Measurements from ENCODE around the gene DOCK3.
"Not testable (repeated sequence)": the region's sequence is repeated elsewhere in the genome, so short reads cannot be mapped to it uniquely, and the experiment has no call there.

The DOCK3 gene

GRCh38 chr3:51156147-51156546 lies 481.4 kb downstream of the DOCK3 start:
- peaks cover 5% of the 10 kb centered on the region; the same call in 1 of the 2 replicates for H3K36me3 ChIP-seq (ENCODE audit: insufficient read depth, low read length)
- no peaks in the 10 kb centered on the region; the same call in 1 of the 2 replicates for H3K4me1 ChIP-seq (ENCODE audit: insufficient read depth, low read length)
- no peaks in the 10 kb centered on the region for H3K27me3 ChIP-seq (ENCODE audit: insufficient read depth, low read length)
- 94% methylated on average over 2 of the region's 2 CpGs for WGBS
- no peak overlapping the region for H3K9ac ChIP-seq (ENCODE audit: low read depth, low read length)
- no peak overlapping the region for H3K27ac ChIP-seq (ENCODE audit: low read depth, low read length)
- no peaks in the 10 kb centered on the region for H3K9me3 ChIP-seq (ENCODE audit: insufficient read depth, low read depth, low read length)
- H3K4me3 ChIP-seq (ENCODE audit: low read length), result no peak overlapping the region

DNA sequence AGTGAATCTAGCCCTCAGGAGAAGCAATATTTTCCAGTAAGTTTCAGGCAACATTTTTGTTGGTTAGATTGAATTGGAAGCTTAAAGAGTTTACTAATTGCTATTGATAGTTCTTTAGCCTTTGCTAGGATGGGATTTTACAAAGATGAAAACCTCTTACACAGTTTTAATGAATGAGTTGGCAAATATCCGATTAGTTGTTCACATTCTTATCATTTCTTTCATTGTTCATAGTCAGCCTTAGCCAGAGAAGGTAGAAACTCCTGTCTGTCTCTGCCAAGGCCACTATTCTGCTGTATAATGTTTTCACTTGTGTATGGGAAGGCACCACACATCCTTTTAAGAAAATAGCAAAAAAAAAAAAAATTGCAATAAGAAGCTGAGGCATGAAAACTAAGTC lies 488.3 kb downstream of the DOCK3 start:
- WGBS, result 83% methylated on average over 1 of the region's 1 CpG
- Histone ChIP-seq H3K27ac (ENCODE audit: low read depth, low read length) (no peak overlapping the region), H3K27me3 (ENCODE audit: insufficient read depth, low read length) (no peaks in the 10 kb centered on the region), H3K4me1 (ENCODE audit: insufficient read depth, low read length) (no peaks in the 10 kb centered on the region), H3K4me3 (ENCODE audit: low read length) (no peak overlapping the region), H3K9ac (ENCODE audit: low read depth, low read length) (no peak overlapping the region), H3K36me3 (ENCODE audit: insufficient read depth, low read length) (peaks cover 9% of the 10 kb centered on the region), H3K9me3 (ENCODE audit: insufficient read depth, low read depth, low read length) (no peaks in the 10 kb centered on the region)

DNA sequence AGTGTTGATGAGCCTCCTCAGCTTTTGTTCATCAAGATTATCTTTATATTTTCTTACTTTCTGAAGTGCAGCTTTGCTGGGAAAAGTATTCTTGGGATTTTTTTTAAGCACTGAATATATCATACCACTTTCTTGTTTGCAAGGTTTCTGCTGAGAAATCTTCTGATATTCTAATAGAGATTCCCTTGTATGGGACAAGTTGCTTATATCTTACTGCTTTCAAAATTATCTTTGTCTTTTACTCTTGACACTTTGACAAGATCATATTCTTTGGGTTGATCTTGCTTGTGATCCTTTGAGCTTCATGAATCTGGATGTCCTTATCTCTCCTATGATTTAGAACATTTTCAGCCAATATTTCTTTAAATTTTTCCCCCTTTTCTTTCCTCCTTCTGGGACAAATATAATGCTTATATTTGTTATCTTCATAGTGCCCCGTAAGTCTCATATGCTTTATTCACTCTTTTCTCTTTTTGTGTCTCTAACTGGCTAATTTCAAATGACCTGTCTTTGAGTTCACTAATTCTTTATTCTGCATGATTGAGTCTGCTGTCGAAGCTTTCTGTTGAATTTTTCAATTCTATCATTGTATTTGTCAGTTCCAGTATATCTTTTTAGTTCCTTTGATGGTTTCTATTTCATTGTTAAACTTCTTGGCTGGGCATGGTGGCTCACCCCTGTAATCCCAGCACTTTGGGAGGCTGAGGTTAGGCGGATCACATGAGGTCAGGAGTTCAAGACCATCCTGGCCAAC lies 499.0 kb downstream of the DOCK3 start:
- 98% methylated on average over 3 of the region's 3 CpGs for WGBS

DNA sequence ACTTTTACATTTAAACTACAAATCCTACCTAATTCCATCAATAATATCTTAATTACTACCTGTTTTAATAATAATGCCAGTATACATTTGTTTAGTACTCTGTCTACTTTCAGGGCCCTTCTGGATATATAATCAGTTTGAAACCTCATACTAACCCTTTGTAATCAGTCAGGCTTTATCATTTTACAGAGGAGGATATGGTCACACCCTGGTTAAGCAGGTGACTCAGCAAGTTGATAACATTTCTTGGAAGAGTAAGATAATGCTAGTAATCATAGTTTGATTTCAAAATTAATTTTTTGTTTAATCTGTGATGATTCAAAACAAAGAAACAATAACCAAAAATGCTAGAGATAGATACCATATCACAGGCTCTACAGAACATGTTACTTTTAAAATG lies 502.2 kb downstream of the DOCK3 start:
- Histone ChIP-seq H3K27me3 (ENCODE audit: insufficient read depth, low read length) (no peaks in the 10 kb centered on the region), H3K4me3 (ENCODE audit: low read length) (no peak overlapping the region), H3K36me3 (ENCODE audit: insufficient read depth, low read length) (peaks cover 15% of the 10 kb centered on the region; the same call in 1 of the 2 replicates), H3K4me1 (ENCODE audit: insufficient read depth, low read length) (no peaks in the 10 kb centered on the region), H3K9ac (ENCODE audit: low read depth, low read length) (no peak overlapping the region), H3K27ac (ENCODE audit: low read depth, low read length) (no peak overlapping the region), H3K9me3 (ENCODE audit: insufficient read depth, low read depth, low read length) (peaks cover 22% of the 10 kb centered on the region)

More for the DNA sequence above, 499.0 kb downstream of the DOCK3 start:
- Histone ChIP-seq H3K9me3 (ENCODE audit: insufficient read depth, low read depth, low read length) (peaks cover 22% of the 10 kb centered on the region), H3K4me1 (ENCODE audit: insufficient read depth, low read length) (no peaks in the 10 kb centered on the region), H3K36me3 (ENCODE audit: insufficient read depth, low read length) (peaks cover 18% of the 10 kb centered on the region; the same call in 1 of the 2 replicates), H3K27ac (ENCODE audit: low read depth, low read length) (no peak overlapping the region), H3K9ac (ENCODE audit: low read depth, low read length) (no peak overlapping the region), H3K4me3 (ENCODE audit: low read length) (no peak overlapping the region), H3K27me3 (ENCODE audit: insufficient read depth, low read length) (no peaks in the 10 kb centered on the region)

DNA sequence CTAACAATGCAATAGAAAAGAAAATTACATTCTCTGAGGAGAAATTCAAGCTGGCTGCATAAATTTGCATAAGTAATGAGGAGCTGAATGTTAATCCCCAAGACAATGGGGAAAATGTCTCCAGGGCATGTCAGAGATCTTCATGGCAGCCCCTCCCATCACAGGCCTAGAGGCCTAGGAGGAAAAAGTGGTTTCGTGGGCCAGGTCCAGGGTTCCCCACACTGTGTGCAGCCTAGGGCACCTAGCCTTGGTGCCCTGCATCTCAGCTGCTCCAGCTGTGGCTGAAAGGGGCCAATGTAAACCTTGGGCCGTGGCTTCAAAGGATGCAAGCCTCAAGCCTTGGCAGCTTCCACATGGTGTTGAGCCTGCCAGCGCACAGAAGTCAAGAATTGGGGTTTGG lies 511.7 kb downstream of the DOCK3 start:
- not testable (repeated sequence) for H3K36me3 ChIP-seq (ENCODE audit: insufficient read depth, low read length); H3K4me1 ChIP-seq (ENCODE audit: insufficient read depth, low read length); H3K9me3 ChIP-seq (ENCODE audit: insufficient read depth, low read depth, low read length); H3K4me3 ChIP-seq (ENCODE audit: low read length); H3K27me3 ChIP-seq (ENCODE audit: insufficient read depth, low read length); H3K9ac ChIP-seq (ENCODE audit: low read depth, low read length); H3K27ac ChIP-seq (ENCODE audit: low read depth, low read length)
- 96% methylated on average over 3 of the region's 3 CpGs for WGBS

DNA sequence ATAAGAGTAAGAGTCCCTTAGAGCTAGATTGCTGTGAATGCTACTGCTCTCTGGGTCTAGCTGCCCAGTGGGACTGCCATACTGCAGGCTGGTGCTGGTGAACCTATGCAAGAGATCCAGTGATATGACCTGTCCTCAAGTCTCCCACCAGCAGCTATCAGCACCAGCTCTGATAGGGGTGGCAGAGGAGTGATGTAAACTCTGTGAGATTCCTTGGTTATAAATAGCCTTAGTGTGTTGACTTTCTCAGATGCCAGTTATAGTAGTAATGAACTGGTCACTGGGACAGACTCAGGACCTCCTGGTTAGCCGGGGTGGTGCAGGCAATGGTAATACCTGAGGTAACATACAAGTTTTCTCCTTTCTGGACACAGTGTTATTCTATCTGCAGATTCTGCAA lies 515.5 kb downstream of the DOCK3 start:
- 97% methylated on average over 1 of the region's 1 CpG for WGBS
- Histone ChIP-seq H3K4me1 (ENCODE audit: insufficient read depth, low read length) (no peaks in the 10 kb centered on the region), H3K27me3 (ENCODE audit: insufficient read depth, low read length) (no peaks in the 10 kb centered on the region), H3K9ac (ENCODE audit: low read depth, low read length) (no peak overlapping the region), H3K4me3 (ENCODE audit: low read length) (no peak overlapping the region), H3K36me3 (ENCODE audit: insufficient read depth, low read length) (no peaks in the 10 kb centered on the region), H3K9me3 (ENCODE audit: insufficient read depth, low read depth, low read length) (0 out of 2 replicates have a peak, but pooled peaks cover 4% of the 10 kb centered on the region), H3K27ac (ENCODE audit: low read depth, low read length) (no peak overlapping the region)

GRCh38 chr3:51190827-51191226 lies 516.1 kb downstream of the DOCK3 start:
- no peak overlapping the region for H3K4me3 ChIP-seq (ENCODE audit: low read length)
- no peaks in the 10 kb centered on the region for H3K36me3 ChIP-seq (ENCODE audit: insufficient read depth, low read length)
- no peaks in the 10 kb centered on the region for H3K27me3 ChIP-seq (ENCODE audit: insufficient read depth, low read length)
- 0 out of 2 replicates have a peak, but pooled peaks cover 4% of the 10 kb centered on the region for H3K9me3 ChIP-seq (ENCODE audit: insufficient read depth, low read depth, low read length)
- H3K27ac ChIP-seq (ENCODE audit: low read depth, low read length), result no peak overlapping the region
- H3K4me1 ChIP-seq (ENCODE audit: insufficient read depth, low read length), result no peaks in the 10 kb centered on the region
- H3K9ac ChIP-seq (ENCODE audit: low read depth, low read length), result no peak overlapping the region
- WGBS, result 87% methylated on average over 3 of the region's 3 CpGs

DNA sequence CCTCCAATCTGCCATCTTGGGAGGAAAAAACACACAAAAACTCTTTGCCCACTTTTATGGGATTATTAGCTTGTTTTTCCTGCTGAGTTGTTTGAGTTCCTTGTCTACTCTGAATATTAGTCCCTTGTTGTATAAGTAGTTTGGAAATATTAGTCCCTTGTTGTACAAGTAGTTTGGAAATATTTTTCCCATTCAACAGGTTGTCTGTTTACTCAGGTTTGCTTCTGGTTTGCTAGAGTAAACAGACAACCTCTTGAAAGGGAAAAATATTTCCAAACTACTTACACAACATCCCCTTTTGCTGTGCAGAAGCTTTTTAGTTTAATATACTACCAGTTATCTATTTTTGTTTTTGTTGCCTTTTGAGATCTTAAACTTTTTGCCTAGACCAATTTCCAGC lies 517.0 kb downstream of the DOCK3 start:
- Histone ChIP-seq H3K36me3 (ENCODE audit: insufficient read depth, low read length) (no peaks in the 10 kb centered on the region), H3K27ac (ENCODE audit: low read depth, low read length) (no peak overlapping the region), H3K9me3 (ENCODE audit: insufficient read depth, low read depth, low read length) (0 out of 2 replicates have a peak, but pooled peaks cover under 1% of the 10 kb centered on the region), H3K27me3 (ENCODE audit: insufficient read depth, low read length) (no peaks in the 10 kb centered on the region), H3K9ac (ENCODE audit: low read depth, low read length) (no peak overlapping the region), H3K4me3 (ENCODE audit: low read length) (no peak overlapping the region), H3K4me1 (ENCODE audit: insufficient read depth, low read length) (no peaks in the 10 kb centered on the region)

DNA sequence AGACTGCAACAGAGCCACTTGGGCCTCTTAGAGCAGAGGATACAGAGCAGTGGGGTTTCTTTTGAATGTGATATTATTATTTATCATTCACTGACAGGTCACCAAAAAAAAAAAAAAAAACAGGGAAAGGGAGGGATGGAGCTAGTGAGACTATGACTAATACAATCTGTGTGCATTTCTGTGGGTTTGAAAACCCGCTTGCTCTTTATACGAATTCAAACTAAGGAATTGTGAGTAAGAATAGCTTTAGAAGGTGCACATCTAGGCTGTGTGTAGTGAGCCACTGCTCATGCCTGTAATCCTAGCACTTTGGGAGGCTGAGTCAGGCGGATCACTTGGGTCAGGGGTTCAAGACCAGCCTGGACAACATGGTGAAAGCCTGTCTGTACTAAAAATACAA lies 523.8 kb downstream of the DOCK3 start:
- Histone ChIP-seq H3K4me1 (ENCODE audit: insufficient read depth, low read length) (no peaks in the 10 kb centered on the region), H3K9me3 (ENCODE audit: insufficient read depth, low read depth, low read length) (peaks cover 10% of the 10 kb centered on the region), H3K4me3 (ENCODE audit: low read length) (no peak overlapping the region), H3K9ac (ENCODE audit: low read depth, low read length) (no peak overlapping the region), H3K36me3 (ENCODE audit: insufficient read depth, low read length) (no peaks in the 10 kb centered on the region), H3K27me3 (ENCODE audit: insufficient read depth, low read length) (no peaks in the 10 kb centered on the region), H3K27ac (ENCODE audit: low read depth, low read length) (no peak overlapping the region)
- WGBS, result 97% methylated on average over 3 of the region's 3 CpGs

GRCh38 chr3:51199296-51199695 lies 524.6 kb downstream of the DOCK3 start:
- not testable (repeated sequence) for H3K4me1 ChIP-seq (ENCODE audit: insufficient read depth, low read length); H3K36me3 ChIP-seq (ENCODE audit: insufficient read depth, low read length); H3K27ac ChIP-seq (ENCODE audit: low read depth, low read length); H3K9ac ChIP-seq (ENCODE audit: low read depth, low read length); H3K9me3 ChIP-seq (ENCODE audit: insufficient read depth, low read depth, low read length); H3K4me3 ChIP-seq (ENCODE audit: low read length); H3K27me3 ChIP-seq (ENCODE audit: insufficient read depth, low read length)
- 92% methylated on average over 12 of the region's 13 CpGs for WGBS

DNA sequence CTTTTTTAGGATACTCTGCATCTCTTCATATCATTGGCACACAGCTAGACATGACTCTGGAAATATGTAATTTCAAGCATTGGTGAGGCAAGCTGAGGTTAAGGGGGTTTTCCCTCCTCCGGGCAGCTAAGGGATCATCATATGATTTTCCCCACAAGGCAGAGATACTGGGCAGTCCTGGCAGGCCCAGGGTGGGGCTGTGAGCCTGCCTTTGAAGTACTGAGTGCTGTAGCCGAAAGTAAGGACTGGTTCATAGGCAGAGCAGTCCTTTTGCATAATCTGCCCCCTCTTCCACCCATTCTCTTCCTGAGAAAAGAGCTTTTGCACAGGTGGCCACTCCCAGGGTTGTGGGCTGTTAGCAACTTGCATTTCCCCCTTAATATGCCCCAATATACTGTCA lies 541.6 kb downstream of the DOCK3 start:
- no peaks in the 10 kb centered on the region for H3K27me3 ChIP-seq (ENCODE audit: insufficient read depth, low read length)
- no peaks in the 10 kb centered on the region for H3K9me3 ChIP-seq (ENCODE audit: insufficient read depth, low read depth, low read length)
- 91% methylated on average over 2 of the region's 2 CpGs for WGBS
- H3K4me3 ChIP-seq (ENCODE audit: low read length), result no peak overlapping the region
- peaks cover 16% of the 10 kb centered on the region; the same call in 1 of the 2 replicates for H3K36me3 ChIP-seq (ENCODE audit: insufficient read depth, low read length)
- no peaks in the 10 kb centered on the region for H3K4me1 ChIP-seq (ENCODE audit: insufficient read depth, low read length)
- H3K27ac ChIP-seq (ENCODE audit: low read depth, low read length), result no peak overlapping the region
- H3K9ac ChIP-seq (ENCODE audit: low read depth, low read length), result no peak overlapping the region

DNA sequence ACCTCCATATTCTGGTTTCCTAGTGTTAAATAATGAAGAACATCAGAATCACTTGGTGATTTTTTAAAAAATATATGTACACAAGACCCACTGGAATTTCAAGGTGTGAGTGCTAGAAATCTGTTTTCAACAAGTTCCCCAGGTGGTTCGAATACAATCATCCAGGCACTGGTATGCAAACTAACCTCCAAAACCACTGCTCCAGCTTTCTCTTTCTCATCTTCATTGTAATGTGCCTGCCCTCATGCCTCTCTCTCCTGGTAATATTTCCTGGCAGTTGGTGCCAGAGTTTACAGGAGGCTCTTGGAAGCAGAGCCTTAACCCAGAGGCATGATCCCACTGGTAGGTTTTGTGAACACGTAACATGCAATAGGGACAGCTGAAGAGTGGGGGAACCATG lies 547.2 kb downstream of the DOCK3 start:
- Histone ChIP-seq H3K27ac (ENCODE audit: low read depth, low read length) (no peak overlapping the region), H3K4me3 (ENCODE audit: low read length) (no peak overlapping the region), H3K9me3 (ENCODE audit: insufficient read depth, low read depth, low read length) (no peaks in the 10 kb centered on the region), H3K27me3 (ENCODE audit: insufficient read depth, low read length) (no peaks in the 10 kb centered on the region), H3K36me3 (ENCODE audit: insufficient read depth, low read length) (no peaks in the 10 kb centered on the region), H3K9ac (ENCODE audit: low read depth, low read length) (no peak overlapping the region), H3K4me1 (ENCODE audit: insufficient read depth, low read length) (peaks cover 6% of the 10 kb centered on the region)
- 90% methylated on average over 2 of the region's 2 CpGs for WGBS

Measured in HUES64 (cell line).